ENCODE data around the gene STAT3.
"Not testable (repeated sequence)": the region's sequence is repeated elsewhere in the genome, so short reads cannot be mapped to it uniquely, and the experiment has no call there.

Gene STAT3

DNA sequence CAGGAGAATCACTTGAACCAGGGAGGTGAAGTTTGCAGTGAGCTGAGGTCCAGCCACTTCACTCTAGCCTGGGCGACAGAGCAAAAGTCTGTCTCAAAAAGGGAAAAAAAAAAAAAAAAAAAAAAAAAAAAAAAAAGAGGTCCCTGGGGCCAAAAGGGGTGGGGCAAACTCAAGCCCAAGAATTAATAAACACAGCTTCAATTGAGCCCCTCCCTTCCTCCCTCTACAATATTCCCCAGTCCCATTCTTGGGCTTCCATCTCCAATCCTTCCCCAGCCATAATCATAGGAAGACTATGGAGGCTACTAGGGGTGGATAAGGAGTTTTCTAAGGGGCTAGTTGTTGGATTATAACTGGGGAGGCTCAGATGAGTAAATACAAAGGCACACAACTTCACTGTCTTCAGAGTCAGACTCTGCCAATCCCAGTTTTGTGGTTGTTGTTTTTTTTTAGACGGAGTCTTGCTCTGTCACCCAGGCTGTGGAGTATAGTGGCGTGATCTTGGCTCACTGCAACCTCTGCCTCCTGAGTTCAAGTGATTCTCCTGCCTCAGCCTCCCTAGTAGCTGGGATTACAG, 25.3 kb upstream of the STAT3 start:
- no peak overlapping the region for H3K4me3 Mint-ChIP-seq
- H3K9me3 Mint-ChIP-seq (ENCODE audit: low read depth): no peaks in the 10 kb centered on the region
- no peaks in the 10 kb centered on the region for H3K27me3 Mint-ChIP-seq
- no peaks in the 10 kb centered on the region for H3K36me3 Mint-ChIP-seq
- H3K27ac Mint-ChIP-seq: no peak overlapping the region
- H3K4me1 Mint-ChIP-seq (ENCODE audit: low read depth): peaks cover 13% of the 10 kb centered on the region

DNA sequence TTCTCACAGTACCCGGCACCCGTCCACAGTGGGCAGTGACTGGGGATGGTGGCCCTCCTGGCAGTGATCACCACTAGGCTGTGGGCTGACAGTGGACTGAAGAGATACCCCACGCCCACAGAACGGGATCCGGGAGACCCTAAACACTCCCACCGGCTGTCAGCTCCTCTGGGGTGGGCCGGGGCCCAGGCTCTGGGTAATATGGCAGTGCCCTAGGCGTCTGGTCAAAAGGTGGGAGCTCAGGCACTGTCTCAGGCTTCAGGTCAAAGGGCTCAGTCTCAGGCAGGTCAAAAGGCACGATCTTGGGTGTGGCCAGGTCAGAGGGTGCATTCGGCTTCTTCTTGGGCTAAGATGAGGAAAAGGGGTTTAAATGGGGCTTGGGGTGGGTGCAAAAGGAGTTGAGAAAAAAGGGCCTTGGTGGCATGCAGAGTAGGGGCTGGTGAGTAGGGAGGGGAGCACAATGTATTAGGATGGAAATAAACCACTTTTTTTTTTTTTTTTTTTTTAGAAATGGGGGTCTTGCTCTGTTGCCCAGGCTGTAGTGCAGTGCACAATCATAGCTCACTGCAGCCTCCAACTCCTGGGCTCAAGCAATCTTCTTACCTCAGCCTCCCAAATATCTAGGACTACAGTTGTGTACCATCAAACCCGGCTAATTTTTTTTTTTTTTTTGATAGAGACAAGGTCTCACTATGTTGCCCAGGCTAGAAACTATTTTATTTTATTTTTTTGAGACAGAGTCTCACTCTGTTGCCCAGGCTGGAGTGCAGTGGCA, 23.9 kb upstream of the STAT3 start:
- H3K9me3 Mint-ChIP-seq (ENCODE audit: low read depth): no peaks in the 10 kb centered on the region
- no peaks in the 10 kb centered on the region for H3K27me3 Mint-ChIP-seq
- H3K4me1 Mint-ChIP-seq (ENCODE audit: low read depth): peaks cover 17% of the 10 kb centered on the region
- H3K27ac Mint-ChIP-seq: no peak overlapping the region
- no peaks in the 10 kb centered on the region for H3K36me3 Mint-ChIP-seq
- H3K4me3 Mint-ChIP-seq: no peak overlapping the region

DNA sequence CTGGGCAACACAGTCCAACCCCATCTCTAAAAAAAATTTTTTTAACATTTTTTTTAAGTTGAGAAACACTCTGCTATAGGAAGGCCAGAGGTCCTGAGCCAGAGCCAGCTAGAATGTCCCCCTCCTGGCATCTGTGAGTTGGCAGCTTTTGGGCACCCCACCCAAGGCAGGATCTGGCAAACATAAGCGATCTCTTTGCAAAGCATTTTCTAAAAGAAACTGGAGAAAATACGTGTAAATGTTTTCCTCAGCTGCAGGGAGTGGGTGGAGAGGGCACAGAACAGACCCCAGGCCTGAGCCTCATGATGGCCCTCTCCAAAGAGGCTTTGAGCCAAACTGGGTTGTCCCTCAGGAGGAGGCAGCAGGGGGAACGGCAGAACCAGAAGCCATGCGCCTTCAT, 23.1 kb upstream of the STAT3 start:
- Mint-ChIP-seq H3K4me1 (ENCODE audit: low read depth) (peaks cover 19% of the 10 kb centered on the region), H3K9me3 (ENCODE audit: low read depth) (no peaks in the 10 kb centered on the region), H3K27me3 (no peaks in the 10 kb centered on the region), H3K36me3 (no peaks in the 10 kb centered on the region), H3K27ac (no peak overlapping the region), H3K4me3 (no peak overlapping the region)

DNA sequence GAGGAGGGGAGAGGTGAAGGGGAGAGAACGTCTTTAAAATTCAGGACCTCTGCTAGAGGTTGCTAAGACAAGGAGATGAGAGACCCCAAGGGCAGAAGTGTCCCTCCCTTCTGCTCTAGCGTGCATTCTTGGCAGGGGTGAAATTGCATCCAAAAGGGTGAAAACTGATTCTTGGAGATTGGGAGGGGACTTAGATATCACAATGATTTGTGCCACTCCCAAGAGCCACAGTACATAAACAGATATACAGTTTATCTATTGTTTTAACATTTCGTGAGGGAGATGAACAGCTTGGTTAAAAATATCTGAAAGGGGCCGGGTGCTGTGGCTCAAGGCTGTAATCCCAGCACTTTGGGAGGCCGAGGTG, 22.1 kb upstream of the STAT3 start:
- Mint-ChIP-seq H3K4me1 (ENCODE audit: low read depth) (peaks cover 18% of the 10 kb centered on the region), H3K4me3 (no peak overlapping the region), H3K9me3 (ENCODE audit: low read depth) (no peaks in the 10 kb centered on the region), H3K27me3 (no peaks in the 10 kb centered on the region), H3K36me3 (no peaks in the 10 kb centered on the region), H3K27ac (no peak overlapping the region)

DNA sequence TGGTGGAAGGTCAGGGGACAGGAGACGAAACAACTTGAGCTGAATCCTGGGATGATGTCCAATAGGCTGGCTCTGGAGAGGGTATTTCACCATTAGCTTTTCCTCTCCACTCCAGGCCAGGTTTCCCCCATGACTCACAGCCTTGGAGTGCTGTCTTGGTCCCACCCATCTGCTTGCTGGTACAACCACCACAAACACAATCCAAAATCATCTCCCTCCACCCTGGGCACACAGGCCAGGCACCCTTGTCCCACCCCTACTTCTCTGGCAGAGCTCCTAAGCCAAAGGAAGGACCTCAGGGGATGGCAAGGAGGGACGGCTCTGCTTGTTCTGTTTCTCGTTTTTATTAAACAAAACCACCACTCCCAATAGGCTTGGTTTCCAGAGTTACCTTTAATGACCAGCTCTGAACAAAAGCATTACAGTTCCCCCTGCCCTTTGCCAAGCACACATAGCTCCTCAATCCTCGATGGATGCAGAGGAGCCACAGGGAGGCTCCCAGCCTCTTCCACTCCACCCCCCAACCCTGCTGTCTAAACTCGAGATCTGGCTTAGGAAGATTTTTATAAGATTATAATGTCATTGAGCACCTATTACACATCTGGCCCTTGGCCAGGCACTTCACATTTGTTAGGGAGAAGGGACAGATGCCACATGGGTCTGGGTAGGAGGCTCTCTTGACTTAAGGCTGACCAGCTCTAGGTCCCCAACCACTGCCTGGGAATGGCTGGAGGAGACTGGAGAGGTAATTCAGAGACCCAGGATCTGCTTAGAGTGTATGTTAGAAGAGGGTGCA, 21.5 kb upstream of the STAT3 start:
- Mint-ChIP-seq H3K27ac (no peak overlapping the region), H3K27me3 (no peaks in the 10 kb centered on the region), H3K9me3 (ENCODE audit: low read depth) (no peaks in the 10 kb centered on the region), H3K4me1 (ENCODE audit: low read depth) (peaks cover 13% of the 10 kb centered on the region), H3K4me3 (no peak overlapping the region), H3K36me3 (no peaks in the 10 kb centered on the region)

DNA sequence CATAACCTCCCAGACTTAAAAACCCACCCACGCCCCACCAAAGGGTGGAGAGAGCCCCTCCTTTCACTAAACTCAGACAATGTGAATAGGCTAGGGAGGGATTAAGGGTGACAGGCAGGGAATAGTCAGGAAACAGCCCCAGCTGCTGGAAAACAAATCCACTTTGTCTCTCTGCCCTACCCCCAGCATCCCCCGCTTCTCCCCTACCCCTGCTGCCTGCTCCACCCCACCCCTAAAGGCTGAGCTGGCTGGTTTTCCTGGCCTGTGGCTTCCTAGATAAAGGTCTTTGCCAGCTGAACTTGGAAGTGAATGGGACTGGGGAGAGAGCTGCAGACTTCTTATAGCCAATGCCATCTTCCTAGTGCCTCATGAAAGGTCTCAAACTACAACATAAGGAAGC, 19.8 kb upstream of the STAT3 start:
- Mint-ChIP-seq H3K36me3 (no peaks in the 10 kb centered on the region), H3K27ac (no peak overlapping the region), H3K27me3 (no peaks in the 10 kb centered on the region), H3K9me3 (ENCODE audit: low read depth) (no peaks in the 10 kb centered on the region), H3K4me3 (no peak overlapping the region), H3K4me1 (ENCODE audit: low read depth) (peaks cover 11% of the 10 kb centered on the region)

DNA sequence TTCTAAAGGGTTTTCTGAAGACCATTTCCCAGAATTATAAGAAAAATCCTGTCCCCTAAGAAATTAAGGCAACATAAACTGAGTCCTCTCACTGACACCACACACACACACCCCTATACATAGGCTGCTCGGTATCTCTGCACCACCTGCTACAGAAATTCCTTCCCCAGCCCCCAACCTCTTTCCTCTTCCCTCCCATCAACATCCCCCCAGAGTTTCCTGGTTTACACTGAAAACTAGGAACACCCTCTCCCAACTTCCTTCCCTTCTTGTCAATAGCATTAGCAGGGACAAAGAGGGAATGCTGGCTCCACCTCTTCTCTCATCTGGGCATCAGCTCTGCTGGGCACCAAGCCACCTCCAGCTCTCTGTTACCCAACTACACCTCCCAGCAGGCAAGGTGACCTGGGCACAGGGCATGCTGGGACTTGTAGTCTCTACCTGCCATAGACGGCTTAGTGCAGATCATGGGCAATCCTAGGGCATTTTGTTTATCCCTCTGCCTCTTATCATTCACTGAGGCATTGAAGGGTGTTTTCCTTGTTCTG, 19.1 kb upstream of the STAT3 start:
- H3K9me3 Mint-ChIP-seq (ENCODE audit: low read depth): no peaks in the 10 kb centered on the region
- H3K36me3 Mint-ChIP-seq: no peaks in the 10 kb centered on the region
- H3K4me1 Mint-ChIP-seq (ENCODE audit: low read depth): peaks cover 12% of the 10 kb centered on the region
- H3K27ac Mint-ChIP-seq: peak overlapping the region; percentile 8
- H3K27me3 Mint-ChIP-seq: no peaks in the 10 kb centered on the region
- H3K4me3 Mint-ChIP-seq: no peak overlapping the region

DNA sequence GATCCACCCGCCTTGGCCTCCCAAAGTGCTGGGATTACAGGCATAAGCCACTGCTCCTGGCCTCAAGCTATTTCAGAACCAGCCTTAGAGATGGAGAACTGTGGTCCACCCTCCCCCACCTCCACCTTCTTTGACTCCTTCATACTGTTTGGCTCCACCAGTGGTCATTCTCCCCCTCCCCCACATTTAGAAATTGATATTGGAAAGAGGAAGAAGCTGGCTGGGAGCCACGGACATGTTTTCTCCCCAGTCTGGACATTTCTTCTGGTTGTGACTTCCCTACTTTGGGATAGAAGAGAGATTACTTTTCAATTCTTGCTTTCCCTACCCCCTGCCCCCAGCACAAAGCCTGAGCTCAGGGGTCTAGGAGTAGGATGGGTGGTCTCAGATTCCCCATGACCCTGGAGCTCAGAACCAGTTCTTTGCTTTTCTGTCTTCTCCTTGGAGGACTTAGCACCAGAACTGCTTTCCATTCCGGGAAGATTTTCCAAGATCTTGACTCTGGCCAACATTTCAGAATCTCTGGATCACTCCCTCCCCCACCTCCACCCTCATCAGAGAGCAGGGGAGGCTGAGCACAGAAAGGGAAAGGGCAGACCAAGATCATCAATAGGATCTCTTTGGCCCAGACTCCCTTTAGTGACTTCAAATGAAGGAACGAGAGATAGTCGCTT, 18.5 kb upstream of the STAT3 start:
- H3K36me3 Mint-ChIP-seq: no peaks in the 10 kb centered on the region
- H3K27me3 Mint-ChIP-seq: no peaks in the 10 kb centered on the region
- H3K4me3 Mint-ChIP-seq: no peak overlapping the region
- H3K4me1 Mint-ChIP-seq (ENCODE audit: low read depth): peaks cover 14% of the 10 kb centered on the region
- no peak overlapping the region for H3K27ac Mint-ChIP-seq
- no peaks in the 10 kb centered on the region for H3K9me3 Mint-ChIP-seq (ENCODE audit: low read depth)

DNA sequence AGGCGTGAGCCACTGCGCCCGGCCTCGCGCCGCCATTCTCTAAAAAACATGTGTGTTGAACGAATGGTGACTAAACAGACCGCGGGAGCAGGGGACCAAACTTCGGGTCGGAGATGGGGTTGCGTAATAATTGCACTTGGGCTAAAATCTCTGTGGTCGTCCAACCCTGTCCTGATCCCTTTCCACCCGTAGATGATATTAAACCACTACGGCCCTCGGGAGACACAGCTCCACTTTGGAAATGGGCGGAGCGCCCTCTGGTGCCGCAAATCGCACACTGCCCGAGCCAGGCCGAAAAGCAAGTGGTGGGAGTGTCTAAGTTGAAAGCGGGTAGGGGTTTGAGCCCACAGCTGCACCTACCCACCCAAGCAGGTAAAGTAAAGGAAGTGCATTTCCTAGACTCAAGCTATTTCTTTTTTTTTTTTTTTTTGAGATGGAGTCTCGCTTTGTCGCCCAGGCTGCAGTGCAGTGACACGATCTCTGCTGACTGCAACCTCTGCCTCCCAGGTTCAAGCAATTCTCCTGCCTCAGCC, 17.8 kb upstream of the STAT3 start:
- Mint-ChIP-seq H3K4me3 (no peak overlapping the region), H3K36me3 (no peaks in the 10 kb centered on the region), H3K4me1 (ENCODE audit: low read depth) (peaks cover 14% of the 10 kb centered on the region), H3K9me3 (ENCODE audit: low read depth) (no peaks in the 10 kb centered on the region), H3K27ac (no peak overlapping the region), H3K27me3 (no peaks in the 10 kb centered on the region)

DNA sequence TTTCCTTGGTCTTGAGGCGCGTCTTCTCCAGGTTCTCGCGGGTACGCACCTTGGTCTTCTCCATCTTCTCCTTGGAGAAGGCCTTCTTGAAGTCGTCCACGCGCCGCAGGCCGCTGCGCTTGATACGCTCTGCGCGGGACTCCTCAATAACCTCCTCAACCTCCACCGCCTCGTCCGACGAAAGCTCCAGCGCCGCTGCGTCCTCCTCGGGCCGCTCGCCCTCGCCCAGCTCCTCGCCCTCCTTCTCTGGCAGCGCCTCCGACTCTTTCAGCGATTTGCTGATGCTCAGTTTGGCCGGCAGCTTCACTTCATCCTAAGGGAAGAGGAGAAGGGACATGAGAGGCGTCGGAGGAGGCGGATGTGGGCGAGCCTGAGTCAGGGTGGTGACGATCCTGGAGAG, 16.8 kb upstream of the STAT3 start:
- no peaks in the 10 kb centered on the region for H3K9me3 Mint-ChIP-seq (ENCODE audit: low read depth)
- H3K4me3 Mint-ChIP-seq: no peak overlapping the region
- H3K27me3 Mint-ChIP-seq: no peaks in the 10 kb centered on the region
- H3K27ac Mint-ChIP-seq: no peak overlapping the region
- H3K36me3 Mint-ChIP-seq: no peaks in the 10 kb centered on the region
- H3K4me1 Mint-ChIP-seq (ENCODE audit: low read depth): peaks cover 20% of the 10 kb centered on the region

DNA sequence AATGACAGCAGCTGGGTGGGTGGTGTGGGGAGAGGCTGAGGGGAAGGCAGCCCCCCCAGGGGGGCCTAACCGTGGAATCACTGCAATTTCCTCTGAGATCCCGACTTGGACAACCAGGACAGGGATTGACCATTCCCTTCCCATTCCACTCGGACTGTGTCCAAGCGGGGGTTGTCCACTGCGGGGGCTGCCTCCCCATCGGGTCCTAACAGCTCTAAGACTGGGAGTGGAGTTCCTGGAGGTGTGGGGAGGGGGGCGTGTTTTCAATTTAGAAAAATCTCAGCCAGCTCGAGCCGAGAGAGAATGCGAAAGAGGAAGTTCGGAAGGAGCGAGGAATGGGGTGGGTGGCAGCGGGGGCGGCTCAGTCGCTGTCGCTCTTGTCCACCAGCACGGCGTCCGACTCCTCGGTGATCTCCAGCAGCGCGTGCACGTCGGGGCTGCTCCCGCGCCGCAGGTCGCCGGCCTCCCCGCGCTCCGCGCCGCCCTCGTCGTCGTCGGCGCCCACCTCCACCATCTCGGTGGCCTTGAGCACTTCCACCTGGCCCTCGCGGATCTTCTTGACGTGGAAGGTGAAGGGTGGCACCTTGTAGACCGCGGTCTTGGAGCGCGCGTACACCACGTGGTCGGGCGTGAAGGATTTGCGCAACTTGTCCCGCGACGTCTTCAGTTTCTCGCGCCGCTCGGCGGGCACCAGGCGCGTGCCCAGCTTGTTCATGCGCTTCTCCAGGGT, 16.2 kb upstream of the STAT3 start:
- Mint-ChIP-seq H3K4me3 (no peak overlapping the region), H3K27me3 (no peaks in the 10 kb centered on the region), H3K4me1 (ENCODE audit: low read depth) (peaks cover 24% of the 10 kb centered on the region), H3K9me3 (ENCODE audit: low read depth) (no peaks in the 10 kb centered on the region), H3K27ac (no peak overlapping the region), H3K36me3 (no peaks in the 10 kb centered on the region)

DNA sequence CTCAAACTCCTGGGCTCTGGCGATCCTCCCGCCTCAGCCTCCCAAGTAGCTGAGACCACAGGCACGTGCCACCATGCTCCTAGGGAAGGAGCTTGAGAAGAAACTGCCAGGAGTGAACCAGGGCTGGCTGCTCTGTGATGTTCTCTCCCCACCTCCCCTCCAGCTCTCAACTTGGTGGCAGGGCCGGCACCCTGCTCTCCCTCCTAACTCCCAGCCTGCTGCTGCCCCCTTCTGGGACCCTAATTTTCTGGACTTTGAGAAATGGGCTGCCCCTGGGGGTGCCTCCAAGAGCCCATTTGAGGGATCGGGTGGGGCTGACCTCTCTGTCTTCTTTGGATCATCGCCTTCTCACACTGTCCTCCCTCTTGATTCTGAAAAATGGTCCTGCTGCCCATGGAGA, 14.9 kb upstream of the STAT3 start:
- Mint-ChIP-seq H3K4me1 (ENCODE audit: low read depth) (peaks cover 27% of the 10 kb centered on the region), H3K27ac (peak overlapping the region; percentile 75), H3K36me3 (no peaks in the 10 kb centered on the region), H3K9me3 (ENCODE audit: low read depth) (no peaks in the 10 kb centered on the region), H3K4me3 (no peak overlapping the region), H3K27me3 (no peaks in the 10 kb centered on the region)

DNA sequence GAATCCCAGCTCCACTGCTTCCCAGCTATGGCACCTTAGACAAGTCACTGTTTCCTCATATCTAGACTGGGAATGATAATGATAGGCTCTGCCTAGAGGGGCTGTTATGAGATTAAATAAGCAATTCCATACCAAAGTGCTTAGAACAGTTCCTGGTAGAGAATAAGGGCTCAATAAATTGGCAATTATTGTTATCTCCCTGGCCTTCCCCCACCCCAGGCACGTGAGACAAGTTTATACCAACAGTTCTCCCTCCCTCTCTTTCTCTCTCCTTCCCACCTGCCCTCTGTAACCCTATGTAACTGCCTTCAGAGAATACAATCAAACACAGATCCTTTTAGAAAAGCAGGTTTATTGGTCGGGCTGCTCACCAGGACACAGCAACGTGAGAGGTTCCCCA, 13.9 kb upstream of the STAT3 start:
- H3K4me3 Mint-ChIP-seq: no peak overlapping the region
- no peaks in the 10 kb centered on the region for H3K36me3 Mint-ChIP-seq
- no peaks in the 10 kb centered on the region for H3K9me3 Mint-ChIP-seq (ENCODE audit: low read depth)
- H3K27me3 Mint-ChIP-seq: no peaks in the 10 kb centered on the region
- peaks cover 22% of the 10 kb centered on the region for H3K4me1 Mint-ChIP-seq (ENCODE audit: low read depth)
- peak overlapping the region; percentile 51 for H3K27ac Mint-ChIP-seq

DNA sequence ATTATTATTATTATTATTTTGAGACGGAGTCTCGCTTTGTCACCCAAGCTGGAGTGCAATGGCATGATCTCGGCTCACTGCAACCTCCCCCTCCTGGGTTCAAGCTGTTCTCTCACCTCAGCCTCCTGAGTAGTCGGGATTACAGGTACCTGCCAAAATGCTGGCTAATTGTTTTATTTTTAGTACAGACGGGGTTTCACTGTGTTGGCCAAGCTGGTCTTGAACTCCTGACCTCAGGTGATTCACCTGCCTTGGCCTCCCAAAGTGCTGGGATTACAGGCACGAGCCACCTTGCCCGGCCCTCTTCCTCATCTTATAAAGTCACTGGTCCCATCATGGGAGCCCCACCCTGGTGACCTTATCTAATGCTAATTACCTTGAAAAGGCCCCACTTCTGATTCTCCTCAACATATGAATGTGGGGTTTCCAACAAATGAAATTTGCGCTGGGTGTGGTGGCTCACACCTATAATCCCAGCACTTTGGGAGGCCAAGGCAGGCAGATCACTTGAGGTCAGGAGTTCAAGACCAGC, 12.7 kb upstream of the STAT3 start:
- H3K27ac Mint-ChIP-seq; H3K9me3 Mint-ChIP-seq (ENCODE audit: low read depth); H3K27me3 Mint-ChIP-seq; H3K4me3 Mint-ChIP-seq; H3K36me3 Mint-ChIP-seq: not testable (repeated sequence)
- H3K4me1 Mint-ChIP-seq (ENCODE audit: low read depth): peaks cover 18% of the 10 kb centered on the region
